Activated CD4-positive, alpha-beta T cell treated with anti-CD3 and anti-CD28 coated beads for 48 hours (primary cell): ENCODE data around the gene HBZ.
"Not testable (repeated sequence)": the region's sequence is repeated elsewhere in the genome, so short reads cannot be mapped to it uniquely, and the experiment has no call there.

Source experiments
- DNase-seq: peaks from one replicate; pipeline ENCODE4 v3.0.0-alpha.2; 2020

Gene HBZ

DNA sequence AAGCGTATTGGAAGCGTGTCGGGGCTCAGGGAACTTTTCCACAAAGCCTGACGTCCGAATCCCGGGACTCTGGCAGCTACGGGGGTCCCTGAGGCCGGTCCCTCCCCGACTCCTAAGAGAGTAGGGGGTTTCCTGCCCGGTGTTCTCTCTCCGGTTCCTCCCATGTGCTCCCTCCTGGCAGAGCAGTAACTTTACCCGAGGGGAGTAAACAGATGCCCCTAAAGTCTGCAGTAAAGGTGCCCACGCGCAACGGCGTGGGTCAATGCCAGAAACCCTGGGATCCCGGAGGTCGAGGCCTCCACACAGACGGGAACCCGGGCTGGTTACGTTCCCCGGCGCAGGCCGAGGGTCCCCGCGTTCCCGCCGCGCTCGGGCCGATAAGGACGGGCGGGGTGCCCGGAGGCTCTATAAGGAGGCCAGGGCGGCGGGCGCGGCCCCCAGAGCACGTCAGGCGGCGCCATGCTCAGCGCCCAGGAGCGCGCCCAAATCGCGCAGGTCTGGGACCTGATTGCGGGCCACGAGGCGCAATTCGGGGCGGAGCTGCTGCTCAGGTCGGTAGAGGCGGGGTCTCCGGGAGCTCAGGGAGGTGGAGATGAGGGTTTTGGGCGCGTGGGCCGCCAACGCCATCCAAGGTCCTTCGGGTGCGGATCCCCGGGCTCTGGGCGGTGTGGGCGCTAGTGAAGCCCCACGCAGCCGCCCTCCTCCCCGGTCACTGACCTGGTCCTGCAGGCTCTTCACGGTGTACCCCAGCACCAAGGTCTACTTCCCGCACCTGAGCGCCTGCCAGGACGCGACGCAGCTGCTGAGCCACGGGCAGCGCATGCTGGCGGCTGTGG is 13.3 kb downstream of the HBZ start, which contains the start of gene HBM:
HBM (plus strand) TSS at position 440 of the 836 bp plus-strand sequence; CDS start at position 460, 20 bp downstream.
- peak; percentile 29 for DNase-seq

DNA sequence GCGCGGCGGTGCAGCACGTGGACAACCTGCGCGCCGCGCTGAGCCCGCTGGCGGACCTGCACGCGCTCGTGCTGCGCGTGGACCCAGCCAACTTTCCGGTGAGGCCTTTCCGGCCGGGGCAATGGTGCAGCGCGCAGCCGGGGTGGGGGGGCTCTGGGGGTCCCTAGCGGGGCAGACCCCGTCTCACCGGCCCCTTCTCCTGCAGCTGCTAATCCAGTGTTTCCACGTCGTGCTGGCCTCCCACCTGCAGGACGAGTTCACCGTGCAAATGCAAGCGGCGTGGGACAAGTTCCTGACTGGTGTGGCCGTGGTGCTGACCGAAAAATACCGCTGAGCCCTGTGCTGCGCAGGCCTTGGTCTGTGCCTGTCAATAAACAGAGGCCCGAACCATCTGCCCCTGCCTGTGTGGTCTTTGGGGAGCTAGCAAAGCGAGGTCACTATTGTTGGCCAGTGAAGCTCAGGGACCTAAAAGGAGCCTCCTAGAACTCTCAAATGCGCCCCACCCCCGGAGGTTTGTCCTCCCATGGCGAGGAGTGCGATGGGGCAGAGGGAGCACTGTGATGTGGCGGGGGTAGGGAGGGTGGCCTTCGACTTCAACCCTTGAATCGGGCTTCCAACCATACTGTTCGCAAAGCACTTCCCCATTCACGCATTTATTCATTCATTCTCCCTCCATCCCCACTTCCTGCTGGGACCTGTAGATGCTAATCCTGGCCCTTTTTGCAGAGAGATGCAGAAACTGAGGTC is 14.1 kb downstream of the HBZ start:
- DNase-seq: no peak

DNA sequence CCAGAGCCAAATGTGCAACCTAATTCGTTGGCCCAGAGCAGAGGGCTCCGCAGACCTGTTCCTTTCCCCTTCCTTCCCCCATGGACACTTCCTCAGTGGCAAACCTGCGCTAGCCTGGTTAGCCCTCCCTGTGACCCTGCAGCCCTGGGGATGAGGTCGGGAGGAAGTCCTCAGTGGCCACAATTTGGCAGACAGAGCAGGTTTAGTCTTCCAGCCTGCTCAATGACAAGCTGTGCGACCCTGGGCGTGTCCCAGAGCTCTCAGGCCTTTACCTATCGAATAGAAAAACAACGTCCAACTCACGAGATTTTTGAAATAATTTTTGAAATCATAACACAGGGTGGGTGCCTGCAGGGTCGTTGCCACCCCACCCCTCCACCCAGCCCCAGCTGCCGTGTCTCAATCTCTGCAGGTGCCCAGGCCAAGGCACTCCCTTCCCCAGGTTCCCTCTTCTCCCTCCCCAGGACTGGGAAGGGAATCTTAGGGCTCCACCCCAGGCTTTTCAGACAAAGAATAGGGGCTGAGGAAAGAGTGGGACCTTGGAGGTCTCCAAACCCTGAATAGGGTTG is 14.8 kb downstream of the HBZ start:
- DNase-seq: no peak

DNA sequence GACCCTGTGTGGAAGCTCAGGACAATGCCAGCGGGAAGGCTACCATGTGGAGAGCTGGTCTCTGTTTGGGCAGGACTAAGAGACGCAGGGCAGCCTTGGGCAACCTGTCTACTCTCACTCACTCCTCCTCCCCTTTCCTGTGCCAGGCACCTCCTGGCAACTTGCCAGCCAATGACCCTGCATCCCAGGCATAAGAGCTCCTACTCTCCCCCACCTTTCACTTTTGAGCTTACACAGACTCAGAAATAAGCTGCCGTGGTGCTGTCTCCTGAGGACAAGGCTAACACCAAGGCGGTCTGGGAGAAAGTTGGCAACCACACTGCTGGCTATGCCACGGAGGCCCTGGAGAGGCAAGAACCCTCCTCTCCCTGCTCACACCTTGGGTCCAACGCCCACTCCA is 16.0 kb downstream of the HBZ start:
- no peak for DNase-seq

DNA sequence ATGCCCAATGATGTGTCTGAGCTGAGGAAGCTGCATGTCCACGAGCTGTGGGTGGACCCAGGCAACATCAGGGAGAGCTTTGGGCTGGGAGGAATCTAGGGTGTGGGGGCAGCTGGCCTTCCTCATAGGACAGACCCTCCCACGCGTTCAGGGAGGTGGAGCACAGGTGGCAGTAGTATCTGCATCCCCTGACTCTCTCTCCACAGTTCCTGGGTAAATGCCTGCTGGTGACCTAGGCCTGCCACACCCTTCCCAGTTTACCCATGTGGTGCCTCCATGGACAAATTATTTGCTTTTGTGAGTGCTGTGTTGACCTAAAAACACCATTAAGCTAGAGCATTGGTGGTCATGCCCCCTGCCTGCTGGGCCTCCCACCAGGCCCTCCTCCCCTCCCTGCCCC is 16.6 kb downstream of the HBZ start:
- no peak for DNase-seq

DNA sequence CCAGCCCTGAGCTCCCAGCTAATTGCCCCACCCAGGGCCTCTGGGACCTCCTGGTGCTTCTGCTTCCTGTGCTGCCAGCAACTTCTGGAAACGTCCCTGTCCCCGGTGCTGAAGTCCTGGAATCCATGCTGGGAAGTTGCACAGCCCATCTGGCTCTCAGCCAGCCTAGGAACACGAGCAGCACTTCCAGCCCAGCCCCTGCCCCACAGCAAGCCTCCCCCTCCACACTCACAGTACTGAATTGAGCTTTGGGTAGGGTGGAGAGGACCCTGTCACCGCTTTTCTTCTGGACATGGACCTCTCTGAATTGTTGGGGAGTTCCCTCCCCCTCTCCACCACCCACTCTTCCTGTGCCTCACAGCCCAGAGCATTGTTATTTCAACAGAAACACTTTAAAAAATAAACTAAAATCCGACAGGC is 17.7 kb downstream of the HBZ start:
- not testable (repeated sequence) for DNase-seq

DNA sequence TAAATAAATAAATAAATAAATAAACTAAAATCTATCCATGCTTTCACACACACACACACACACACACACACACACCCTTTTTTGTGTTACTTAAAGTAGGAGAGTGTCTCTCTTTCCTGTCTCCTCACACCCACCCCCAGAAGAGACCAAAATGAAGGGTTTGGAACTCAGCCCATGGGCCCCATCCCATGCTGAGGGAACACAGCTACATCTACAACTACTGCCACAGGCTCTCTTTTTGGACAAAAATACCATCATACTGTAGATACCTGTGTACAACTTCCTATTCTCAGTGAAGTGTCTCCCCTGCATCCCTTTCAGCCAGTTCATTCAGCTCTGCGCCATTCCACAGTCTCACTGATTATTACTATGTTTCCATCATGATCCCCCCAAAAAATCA is 18.3 kb downstream of the HBZ start:
- DNase-seq: no peak

DNA sequence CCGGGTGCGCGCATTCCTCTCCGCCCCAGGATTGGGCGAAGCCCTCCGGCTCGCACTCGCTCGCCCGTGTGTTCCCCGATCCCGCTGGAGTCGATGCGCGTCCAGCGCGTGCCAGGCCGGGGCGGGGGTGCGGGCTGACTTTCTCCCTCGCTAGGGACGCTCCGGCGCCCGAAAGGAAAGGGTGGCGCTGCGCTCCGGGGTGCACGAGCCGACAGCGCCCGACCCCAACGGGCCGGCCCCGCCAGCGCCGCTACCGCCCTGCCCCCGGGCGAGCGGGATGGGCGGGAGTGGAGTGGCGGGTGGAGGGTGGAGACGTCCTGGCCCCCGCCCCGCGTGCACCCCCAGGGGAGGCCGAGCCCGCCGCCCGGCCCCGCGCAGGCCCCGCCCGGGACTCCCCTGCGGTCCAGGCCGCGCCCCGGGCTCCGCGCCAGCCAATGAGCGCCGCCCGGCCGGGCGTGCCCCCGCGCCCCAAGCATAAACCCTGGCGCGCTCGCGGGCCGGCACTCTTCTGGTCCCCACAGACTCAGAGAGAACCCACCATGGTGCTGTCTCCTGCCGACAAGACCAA is 20.0 kb downstream of the HBZ start, which contains the start of gene HBA2:
HBA2 (plus strand) TSS at position 503 of the 568 bp plus-strand sequence; CDS start at position 540, 37 bp downstream.
- DNase-seq: not testable (repeated sequence)

DNA sequence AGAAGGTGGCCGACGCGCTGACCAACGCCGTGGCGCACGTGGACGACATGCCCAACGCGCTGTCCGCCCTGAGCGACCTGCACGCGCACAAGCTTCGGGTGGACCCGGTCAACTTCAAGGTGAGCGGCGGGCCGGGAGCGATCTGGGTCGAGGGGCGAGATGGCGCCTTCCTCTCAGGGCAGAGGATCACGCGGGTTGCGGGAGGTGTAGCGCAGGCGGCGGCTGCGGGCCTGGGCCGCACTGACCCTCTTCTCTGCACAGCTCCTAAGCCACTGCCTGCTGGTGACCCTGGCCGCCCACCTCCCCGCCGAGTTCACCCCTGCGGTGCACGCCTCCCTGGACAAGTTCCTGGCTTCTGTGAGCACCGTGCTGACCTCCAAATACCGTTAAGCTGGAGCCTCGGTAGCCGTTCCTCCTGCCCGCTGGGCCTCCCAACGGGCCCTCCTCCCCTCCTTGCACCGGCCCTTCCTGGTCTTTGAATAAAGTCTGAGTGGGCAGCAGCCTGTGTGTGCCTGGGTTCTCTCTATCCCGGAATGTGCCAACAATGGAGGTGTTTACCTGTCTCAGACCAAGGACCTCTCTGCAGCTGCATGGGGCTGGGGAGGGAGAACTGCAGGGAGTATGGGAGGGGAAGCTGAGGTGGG is 20.9 kb downstream of the HBZ start:
- DNase-seq: not testable (repeated sequence)

DNA sequence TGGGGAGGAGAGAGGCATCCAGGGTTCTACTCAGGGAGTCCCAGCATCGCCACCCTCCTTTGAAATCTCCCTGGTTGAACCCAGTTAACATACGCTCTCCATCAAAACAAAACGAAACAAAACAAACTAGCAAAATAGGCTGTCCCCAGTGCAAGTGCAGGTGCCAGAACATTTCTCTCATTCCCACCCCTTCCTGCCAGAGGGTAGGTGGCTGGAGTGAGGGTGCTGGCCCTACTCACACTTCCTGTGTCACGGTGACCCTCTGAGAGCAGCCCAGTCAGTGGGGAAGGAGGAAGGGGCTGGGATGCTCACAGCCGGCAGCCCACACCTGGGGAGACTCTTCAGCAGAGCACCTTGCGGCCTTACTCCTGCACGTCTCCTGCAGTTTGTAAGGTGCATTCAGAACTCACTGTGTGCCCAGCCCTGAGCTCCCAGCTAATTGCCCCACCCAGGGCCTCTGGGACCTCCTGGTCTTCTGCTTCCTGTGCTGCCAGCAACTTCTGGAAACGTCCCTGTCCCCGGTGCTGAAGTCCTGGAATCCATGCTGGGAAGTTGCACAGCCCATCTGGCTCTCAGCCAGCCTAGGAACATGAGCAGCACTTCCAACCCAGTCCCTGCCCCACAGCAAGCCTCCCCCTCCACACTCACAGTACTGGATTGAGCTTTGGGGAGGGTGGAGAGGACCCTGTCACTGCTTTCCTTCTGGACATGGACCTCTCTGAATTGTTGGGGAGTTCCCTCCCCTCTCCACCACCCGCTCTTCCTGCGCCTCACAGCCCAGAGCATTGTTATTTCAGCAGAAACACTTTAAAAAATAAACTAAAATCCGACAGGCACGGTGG is 21.7 kb downstream of the HBZ start:
- DNase-seq: not testable (repeated sequence)

DNA sequence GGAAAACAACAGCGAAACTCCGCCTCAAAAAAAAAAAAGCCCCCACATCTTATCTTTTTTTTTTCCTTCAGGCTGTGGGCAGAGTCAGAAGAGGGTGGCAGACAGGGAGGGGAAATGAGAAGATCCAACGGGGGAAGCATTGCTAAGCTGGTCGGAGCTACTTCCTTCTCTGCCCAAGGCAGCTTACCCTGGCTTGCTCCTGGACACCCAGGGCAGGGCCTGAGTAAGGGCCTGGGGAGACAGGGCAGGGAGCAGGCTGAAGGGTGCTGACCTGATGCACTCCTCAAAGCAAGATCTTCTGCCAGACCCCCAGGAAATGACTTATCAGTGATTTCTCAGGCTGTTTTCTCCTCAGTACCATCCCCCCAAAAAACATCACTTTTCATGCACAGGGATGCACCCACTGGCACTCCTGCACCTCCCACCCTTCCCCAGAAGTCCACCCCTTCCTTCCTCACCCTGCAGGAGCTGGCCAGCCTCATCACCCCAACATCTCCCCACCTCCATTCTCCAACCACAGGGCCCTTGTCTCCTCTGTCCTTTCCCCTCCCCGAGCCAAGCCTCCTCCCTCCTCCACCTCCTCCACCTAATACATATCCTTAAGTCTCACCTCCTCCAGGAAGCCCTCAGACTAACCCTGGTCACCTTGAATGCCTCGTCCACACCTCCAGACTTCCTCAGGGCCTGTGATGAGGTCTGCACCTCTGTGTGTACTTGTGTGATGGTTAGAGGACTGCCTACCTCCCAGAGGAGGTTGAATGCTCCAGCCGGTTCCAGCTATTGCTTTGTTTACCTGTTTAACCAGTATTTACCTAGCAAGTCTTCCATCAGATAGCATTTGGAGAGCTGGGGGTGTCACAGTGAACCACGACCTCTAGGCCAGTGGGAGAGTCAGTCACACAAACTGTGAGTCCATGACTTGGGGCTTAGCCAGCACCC is 22.8 kb downstream of the HBZ start:
- DNase-seq: no peak

DNA sequence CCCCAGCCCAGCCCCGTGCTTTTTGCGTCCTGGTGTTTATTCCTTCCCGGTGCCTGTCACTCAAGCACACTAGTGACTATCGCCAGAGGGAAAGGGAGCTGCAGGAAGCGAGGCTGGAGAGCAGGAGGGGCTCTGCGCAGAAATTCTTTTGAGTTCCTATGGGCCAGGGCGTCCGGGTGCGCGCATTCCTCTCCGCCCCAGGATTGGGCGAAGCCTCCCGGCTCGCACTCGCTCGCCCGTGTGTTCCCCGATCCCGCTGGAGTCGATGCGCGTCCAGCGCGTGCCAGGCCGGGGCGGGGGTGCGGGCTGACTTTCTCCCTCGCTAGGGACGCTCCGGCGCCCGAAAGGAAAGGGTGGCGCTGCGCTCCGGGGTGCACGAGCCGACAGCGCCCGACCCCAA is 23.6 kb downstream of the HBZ start:
- DNase-seq: not testable (repeated sequence)

DNA sequence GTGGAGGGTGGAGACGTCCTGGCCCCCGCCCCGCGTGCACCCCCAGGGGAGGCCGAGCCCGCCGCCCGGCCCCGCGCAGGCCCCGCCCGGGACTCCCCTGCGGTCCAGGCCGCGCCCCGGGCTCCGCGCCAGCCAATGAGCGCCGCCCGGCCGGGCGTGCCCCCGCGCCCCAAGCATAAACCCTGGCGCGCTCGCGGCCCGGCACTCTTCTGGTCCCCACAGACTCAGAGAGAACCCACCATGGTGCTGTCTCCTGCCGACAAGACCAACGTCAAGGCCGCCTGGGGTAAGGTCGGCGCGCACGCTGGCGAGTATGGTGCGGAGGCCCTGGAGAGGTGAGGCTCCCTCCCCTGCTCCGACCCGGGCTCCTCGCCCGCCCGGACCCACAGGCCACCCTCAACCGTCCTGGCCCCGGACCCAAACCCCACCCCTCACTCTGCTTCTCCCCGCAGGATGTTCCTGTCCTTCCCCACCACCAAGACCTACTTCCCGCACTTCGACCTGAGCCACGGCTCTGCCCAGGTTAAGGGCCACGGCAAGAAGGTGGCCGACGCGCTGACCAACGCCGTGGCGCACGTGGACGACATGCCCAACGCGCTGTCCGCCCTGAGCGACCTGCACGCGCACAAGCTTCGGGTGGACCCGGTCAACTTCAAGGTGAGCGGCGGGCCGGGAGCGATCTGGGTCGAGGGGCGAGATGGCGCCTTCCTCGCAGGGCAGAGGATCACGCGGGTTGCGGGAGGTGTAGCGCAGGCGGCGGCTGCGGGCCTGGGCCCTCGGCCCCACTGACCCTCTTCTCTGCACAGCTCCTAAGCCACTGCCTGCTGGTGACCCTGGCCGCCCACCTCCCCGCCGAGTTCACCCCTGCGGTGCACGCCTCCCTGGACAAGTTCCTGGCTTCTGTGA is 24.3 kb downstream of the HBZ start, which contains the start of gene HBA1:
HBA1 (plus strand) TSS at position 204 of the 906 bp plus-strand sequence; CDS start at position 241, 37 bp downstream.
- peak; percentile 18 for DNase-seq

DNA sequence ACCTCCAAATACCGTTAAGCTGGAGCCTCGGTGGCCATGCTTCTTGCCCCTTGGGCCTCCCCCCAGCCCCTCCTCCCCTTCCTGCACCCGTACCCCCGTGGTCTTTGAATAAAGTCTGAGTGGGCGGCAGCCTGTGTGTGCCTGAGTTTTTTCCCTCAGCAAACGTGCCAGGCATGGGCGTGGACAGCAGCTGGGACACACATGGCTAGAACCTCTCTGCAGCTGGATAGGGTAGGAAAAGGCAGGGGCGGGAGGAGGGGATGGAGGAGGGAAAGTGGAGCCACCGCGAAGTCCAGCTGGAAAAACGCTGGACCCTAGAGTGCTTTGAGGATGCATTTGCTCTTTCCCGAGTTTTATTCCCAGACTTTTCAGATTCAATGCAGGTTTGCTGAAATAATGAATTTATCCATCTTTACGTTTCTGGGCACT is 25.0 kb downstream of the HBZ start:
- DNase-seq: no peak

DNA sequence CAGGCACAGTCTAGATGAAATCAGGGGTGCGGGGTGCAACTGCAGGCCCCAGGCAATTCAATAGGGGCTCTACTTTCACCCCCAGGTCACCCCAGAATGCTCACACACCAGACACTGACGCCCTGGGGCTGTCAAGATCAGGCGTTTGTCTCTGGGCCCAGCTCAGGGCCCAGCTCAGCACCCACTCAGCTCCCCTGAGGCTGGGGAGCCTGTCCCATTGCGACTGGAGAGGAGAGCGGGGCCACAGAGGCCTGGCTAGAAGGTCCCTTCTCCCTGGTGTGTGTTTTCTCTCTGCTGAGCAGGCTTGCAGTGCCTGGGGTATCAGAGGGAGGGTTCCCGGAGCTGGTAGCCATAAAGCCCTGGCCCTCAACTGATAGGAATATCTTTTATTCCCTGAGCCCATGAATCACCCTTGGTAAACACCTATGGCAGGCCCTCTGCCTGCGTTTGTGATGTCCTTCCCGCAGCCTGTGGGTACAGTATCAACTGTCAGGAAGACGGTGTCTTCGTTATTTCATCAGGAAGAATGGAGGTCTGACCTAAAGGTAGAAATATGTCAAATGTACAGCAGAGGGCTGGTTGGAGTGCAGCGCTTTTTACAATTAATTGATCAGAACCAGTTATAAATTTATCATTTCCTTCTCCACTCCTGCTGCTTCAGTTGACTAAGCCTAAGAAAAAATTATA is 25.7 kb downstream of the HBZ start:
- DNase-seq: no peak

DNA sequence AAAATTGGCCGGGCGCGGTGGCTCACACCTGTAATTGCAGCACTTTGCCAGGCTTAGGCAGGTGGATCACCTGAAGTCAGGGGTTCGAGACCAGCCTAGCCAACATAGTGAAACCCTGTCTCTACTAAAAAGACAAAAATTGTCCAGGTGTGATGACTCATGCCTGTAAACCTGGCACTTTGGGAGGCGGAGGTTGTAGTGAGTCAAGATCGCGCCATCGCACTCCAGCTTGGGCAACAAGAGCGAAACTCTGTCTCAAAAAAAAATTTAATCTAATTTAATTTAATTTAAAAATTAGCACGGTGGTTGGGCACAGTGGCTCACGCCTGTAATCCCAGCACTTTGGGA is 26.2 kb downstream of the HBZ start:
- no peak for DNase-seq

DNA sequence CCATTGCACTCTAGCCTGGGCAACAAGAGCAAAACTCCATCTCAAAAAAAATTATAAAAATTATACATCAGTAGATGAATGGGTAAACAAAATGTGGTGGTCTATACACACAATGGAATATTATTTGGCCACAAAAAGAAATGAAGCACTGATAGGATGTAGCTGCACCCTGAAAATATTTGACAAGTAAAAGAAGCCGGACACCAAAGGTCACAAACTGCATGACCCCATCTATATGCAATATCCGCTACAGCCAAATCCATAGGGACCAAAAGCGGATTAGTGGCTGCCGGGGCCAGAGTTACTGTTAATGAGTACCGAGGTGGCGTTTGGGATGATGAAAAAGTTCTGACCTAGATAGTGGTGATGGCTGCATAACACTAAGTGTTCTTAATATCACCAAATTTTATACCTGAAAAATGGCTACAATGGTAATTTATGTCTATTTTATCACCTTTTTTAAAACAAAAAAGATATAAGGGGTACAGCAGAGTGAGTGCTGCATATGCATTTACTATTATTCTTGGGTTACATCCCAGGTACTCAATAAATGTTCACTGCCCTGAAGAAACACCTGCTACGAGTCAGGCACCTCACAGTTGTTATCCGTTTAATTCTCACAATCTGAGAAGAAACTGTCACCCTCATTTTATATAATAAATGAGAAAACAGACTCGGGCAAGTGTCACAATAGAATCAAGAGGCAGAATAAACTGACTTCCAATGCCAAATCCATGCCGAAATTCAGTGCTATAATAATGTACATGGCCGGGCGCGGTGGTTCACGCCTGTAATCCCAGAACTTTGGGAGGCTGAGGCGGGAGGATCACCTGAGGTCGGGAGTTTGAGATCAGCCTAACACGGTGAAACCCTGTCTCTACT is 27.0 kb downstream of the HBZ start:
- DNase-seq: no peak
